MM.1S (cell line): ENCODE data around the gene FCGR3A.
"Not testable (repeated sequence)": the region's sequence is repeated elsewhere in the genome, so short reads cannot be mapped to it uniquely, and the experiment has no call there.

Experiments
- DNase-seq: peaks from one replicate; pipeline ENCODE4 v3.0.0-alpha.2; 2015
- H2AFZ ChIP-seq: fragments of 300-600 bp; sonication (generic); 2 replicates; pipeline ENCODE4 v1.6.0; 2016; ENCODE audit warnings: antibody characterized with exemption, low read length
- H3F3A ChIP-seq: fragments of 300-600 bp; sonication (generic); 2 replicates; pipeline ENCODE4 v1.6.1; 2016; ENCODE audit warnings: mild to moderate bottlenecking, antibody characterized with exemption, low read length, moderate library complexity, mixed read lengths; ENCODE audit not compliant: insufficient read depth
- H3K27ac ChIP-seq: fragments of 300-600 bp; sonication (generic); 2 replicates; pipeline ENCODE4 v1.5.1; 2016; ENCODE audit warnings: mild to moderate bottlenecking, low read length
- H3K27me3 ChIP-seq: fragments of 300-600 bp; sonication (generic); replicated peaks from 2 replicates; pipeline ENCODE4 v1.6.0; 2016; ENCODE audit warnings: low read length; ENCODE audit not compliant: insufficient read depth
- H3K36me3 ChIP-seq: fragments of 300-600 bp; sonication (generic); replicated peaks from 2 replicates; pipeline ENCODE4 v1.6.1; 2016; ENCODE audit warnings: mild to moderate bottlenecking, low read length, mixed read lengths; ENCODE audit not compliant: insufficient read depth
- H3K4me1 ChIP-seq: fragments of 300-600 bp; sonication (generic); 2 replicates; pipeline ENCODE4 v1.6.1; 2016; ENCODE audit warnings: low read length, mixed read lengths
- H3K4me2 ChIP-seq: fragments of 300-600 bp; sonication (generic); 2 replicates; pipeline ENCODE4 v1.6.0; 2016; ENCODE audit warnings: low read depth, low read length
- H3K4me3 ChIP-seq: fragments of 300-600 bp; sonication (generic); 2 replicates; pipeline ENCODE4 v1.5.1; 2016; ENCODE audit warnings: low read length, mixed read lengths
- H3K79me2 ChIP-seq: fragments of 300-600 bp; sonication (generic); 2 replicates; pipeline ENCODE4 v1.6.1; 2016; ENCODE audit warnings: mixed run types, low read length, mixed read lengths
- H3K9ac ChIP-seq: fragments of 300-600 bp; sonication (generic); 2 replicates; pipeline ENCODE4 v1.6.1; 2016; ENCODE audit warnings: low read length, mixed read lengths
- H3K9me2 ChIP-seq: fragments of 300-600 bp; sonication (generic); replicated peaks from 2 replicates; pipeline ENCODE4 v1.6.1; 2016; ENCODE audit warnings: mild to moderate bottlenecking, low read length, mixed read lengths; ENCODE audit not compliant: insufficient read depth
- H3K9me3 ChIP-seq: fragments of 300-600 bp; sonication (generic); replicated peaks from 2 replicates; pipeline ENCODE4 v1.6.1; 2016; ENCODE audit warnings: mild to moderate bottlenecking, low read length, mixed read lengths; ENCODE audit not compliant: insufficient read depth
- H4K20me1 ChIP-seq: fragments of 300-600 bp; sonication (generic); 2 replicates; pipeline ENCODE4 v1.6.1; 2016; ENCODE audit warnings: mild to moderate bottlenecking, low read length, moderate library complexity, mixed read lengths; ENCODE audit not compliant: insufficient read depth

Gene FCGR3A

DNA sequence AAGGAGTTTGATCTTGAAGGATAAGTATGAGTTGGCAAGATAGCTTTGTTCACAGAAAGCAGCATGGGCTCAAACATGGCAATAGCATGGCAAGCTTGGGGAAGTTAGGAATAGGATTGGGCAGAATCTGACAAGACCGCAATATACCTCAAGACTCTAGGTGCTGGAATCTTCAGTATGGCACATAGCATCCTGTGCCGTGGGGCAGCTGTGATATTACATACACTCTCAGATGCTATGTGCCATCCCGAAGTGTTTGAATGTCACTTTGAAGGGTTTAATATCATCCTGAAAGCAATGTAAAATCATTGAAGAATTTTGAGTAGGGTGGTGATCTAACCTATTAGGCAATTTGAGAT is 17.0 kb upstream of the FCGR3A start:
- H3K79me2 ChIP-seq, H3K9me3 ChIP-seq, H3K36me3 ChIP-seq, DNase-seq, H3F3A ChIP-seq, H3K9ac ChIP-seq, H3K27me3 ChIP-seq, H3K4me1 ChIP-seq, H3K4me2 ChIP-seq, H3K4me3 ChIP-seq, H3K27ac ChIP-seq, H4K20me1 ChIP-seq, H3K9me2 ChIP-seq: not testable (repeated sequence)
- H2AFZ ChIP-seq: peak overlapping the region; percentile 18; the same call in 1 of the 2 replicates

DNA sequence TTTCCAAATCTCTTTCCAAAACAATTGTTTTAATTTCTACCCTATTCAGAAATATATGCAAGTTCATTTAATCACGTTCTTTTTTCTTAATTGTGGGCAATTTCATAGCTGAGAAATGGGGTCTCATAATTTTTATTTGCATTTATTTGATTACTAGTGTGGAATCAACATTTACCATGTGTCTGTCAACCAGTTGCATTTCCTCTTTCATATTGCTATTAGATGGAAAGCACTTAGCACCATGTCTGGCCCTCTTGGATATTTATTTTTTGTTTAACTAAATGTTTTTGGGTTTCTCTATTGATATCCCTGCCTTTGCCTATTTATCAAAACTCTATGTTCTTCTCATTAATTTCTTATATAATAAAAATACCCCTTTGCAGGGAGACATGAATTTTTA is 13.9 kb upstream of the FCGR3A start:
- H3K9me3 ChIP-seq, H3K9ac ChIP-seq, DNase-seq, H3K27me3 ChIP-seq, H3K4me3 ChIP-seq, H3F3A ChIP-seq, H3K4me2 ChIP-seq, H3K36me3 ChIP-seq, H3K27ac ChIP-seq, H3K79me2 ChIP-seq, H3K4me1 ChIP-seq, H4K20me1 ChIP-seq, H3K9me2 ChIP-seq, H2AFZ ChIP-seq: not testable (repeated sequence)

DNA sequence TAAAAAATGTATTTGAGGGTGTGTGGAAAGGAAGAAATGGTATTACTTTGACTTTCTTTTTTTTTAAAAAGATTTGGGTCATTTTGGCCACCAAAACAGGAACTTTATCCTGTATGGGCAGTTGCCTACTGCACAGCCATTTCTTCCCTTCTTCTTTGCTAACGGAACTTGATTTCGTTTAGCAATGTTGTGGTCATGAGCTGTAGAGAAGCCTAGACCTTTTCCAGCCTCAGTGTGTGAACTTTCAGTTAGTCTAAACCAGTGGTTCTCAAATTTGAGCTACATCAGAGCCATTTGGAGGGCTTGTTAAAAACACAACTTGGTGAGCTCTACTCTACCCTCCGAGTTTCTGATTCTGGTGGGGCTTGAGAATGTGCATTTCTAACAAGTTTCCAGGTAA is 12.8 kb upstream of the FCGR3A start:
- H3F3A ChIP-seq, H3K9me3 ChIP-seq, H3K4me3 ChIP-seq, H2AFZ ChIP-seq, H4K20me1 ChIP-seq, H3K36me3 ChIP-seq, DNase-seq, H3K27me3 ChIP-seq, H3K79me2 ChIP-seq, H3K4me1 ChIP-seq, H3K27ac ChIP-seq, H3K4me2 ChIP-seq, H3K9ac ChIP-seq, H3K9me2 ChIP-seq: not testable (repeated sequence)

DNA sequence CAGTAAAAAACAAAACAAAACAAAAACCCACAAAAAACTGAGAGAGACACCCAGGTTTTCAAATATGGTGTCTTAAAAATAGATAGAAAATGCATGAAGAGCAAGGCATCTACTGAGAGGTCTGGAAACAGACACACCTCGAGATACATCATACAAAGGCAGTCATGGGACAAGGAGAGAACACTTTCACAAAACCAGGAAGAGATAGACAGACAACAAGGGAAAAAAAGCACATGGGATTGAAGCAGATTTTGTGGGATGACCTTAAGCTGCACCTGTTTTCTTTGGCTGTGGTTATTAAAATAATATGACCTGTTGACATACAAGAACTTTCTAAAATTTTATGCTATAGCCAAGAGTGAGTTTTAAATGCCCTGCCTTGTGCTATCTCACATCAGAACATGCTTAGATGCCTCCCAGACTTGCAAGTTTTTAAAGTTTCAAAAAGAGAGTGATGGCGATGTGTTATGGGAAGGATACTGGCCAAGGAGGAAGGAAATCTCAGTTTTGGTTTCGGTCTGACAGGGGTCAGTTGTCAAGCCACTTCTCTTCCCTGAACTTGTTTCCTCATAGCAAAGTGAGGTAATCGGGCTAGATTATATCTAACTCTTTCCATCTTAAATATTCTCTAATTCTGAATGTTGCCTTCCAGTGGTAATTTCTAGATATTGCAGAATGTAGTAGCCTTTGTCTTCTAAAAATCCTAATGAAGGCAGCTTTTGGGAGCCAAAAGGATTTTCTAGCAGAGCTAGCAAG is 11.5 kb upstream of the FCGR3A start:
- not testable (repeated sequence) for H3K27ac ChIP-seq, H3K9me3 ChIP-seq, H3K4me1 ChIP-seq, H4K20me1 ChIP-seq, H3K9me2 ChIP-seq, H3K36me3 ChIP-seq, H3K79me2 ChIP-seq, H3K27me3 ChIP-seq, H3F3A ChIP-seq
- H3K9ac ChIP-seq: peak overlapping the region; percentile 11; the same call in 1 of the 2 replicates
- peak; percentile 62 for DNase-seq
- peak overlapping the region; percentile 16; the same call in 1 of the 2 replicates for H3K4me3 ChIP-seq
- peak overlapping the region; percentile 74 for H2AFZ ChIP-seq
- H3K4me2 ChIP-seq: peak overlapping the region; percentile 47

DNA sequence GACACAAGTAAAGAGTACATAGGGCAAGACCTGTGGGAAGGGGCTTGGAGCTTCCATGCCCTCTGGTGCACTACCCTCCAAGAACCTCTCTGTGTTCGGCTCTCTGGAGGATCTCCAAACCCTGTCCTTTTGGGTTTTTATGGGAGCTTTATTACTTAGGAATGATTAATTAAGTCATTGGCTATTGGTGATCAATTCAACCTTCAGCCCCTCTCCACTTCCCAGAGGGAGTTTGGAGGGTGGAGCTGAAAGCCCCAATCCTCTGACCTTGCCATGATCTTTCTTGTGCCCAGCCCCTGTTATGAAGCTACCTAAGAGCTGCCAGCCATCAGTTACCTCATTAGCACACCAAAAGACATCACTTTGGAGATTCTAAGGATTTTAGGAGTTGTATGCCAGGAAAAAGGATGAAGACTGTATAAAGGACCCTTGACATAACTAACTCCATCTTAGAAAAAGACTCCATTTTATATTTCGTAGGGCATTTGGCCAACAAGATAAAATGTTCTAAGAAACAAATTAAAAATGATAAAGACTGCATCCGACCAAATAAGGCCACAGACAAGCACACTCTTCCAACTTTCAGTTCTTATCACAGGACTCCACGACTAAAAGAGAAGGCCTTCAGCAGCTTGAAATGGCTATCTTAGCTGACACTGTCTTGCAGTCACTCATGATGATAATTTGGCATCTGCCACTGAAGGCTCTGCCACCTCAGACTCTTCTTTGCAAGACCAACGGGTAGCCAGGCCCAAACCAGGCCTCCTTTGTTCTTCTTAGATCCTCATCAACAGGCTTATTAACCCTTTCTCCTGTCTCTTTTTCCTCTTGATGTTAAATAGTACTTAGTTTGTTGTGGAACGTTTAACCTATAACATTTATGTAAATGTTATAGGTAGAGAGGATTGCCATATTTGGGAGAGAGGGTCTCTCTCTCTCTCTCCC is 8.2 kb upstream of the FCGR3A start:
- not testable (repeated sequence) for H3F3A ChIP-seq, H3K27me3 ChIP-seq, H3K4me1 ChIP-seq, DNase-seq, H2AFZ ChIP-seq, H3K36me3 ChIP-seq, H3K9me3 ChIP-seq, H3K4me2 ChIP-seq, H3K9ac ChIP-seq, H3K9me2 ChIP-seq, H3K4me3 ChIP-seq, H3K79me2 ChIP-seq, H3K27ac ChIP-seq, H4K20me1 ChIP-seq

DNA sequence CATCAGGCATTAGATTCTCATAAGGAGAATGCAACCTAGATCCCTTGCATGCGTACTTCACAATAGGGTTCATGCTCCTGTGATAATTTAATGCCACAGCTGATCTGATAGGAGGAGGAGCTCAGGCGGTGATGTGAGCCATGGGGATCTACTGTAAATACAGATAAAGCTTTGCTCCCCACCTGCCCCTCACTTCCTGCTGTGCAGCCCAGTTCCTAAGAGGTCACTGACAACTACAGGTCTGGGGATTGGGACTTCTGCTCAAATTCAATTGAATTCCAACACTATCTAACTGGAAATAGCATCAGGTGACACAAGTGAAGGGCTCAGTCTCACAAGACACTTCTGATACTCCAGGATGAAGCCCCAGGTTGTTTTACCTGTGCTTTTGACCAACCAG is 7.4 kb upstream of the FCGR3A start:
- H3K4me2 ChIP-seq, H3K36me3 ChIP-seq, H3K27ac ChIP-seq: not testable (repeated sequence)

DNA sequence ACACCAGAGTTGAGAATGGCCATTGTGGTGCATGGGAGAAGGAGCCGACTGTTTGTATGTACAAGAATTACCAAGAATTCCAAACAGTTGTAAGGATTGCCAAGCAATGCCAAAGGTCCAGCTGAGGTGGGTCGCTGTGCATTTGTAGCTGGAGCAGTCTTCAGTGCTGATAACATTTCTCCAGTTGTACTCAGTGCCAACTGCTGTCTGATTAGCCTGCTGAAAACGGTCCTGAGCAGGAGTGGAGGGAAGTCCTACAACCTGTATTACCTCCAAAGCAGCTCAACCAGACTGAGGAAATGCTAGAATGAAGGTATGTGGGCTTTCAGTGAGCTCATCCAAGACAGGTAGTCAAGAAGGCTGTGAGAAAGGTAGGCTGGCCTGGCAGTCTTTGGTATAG is 6.5 kb upstream of the FCGR3A start:
- not testable (repeated sequence) for H2AFZ ChIP-seq, H3K9me2 ChIP-seq, H3K9ac ChIP-seq, H3K79me2 ChIP-seq, H3K36me3 ChIP-seq, H3K27ac ChIP-seq, H3F3A ChIP-seq, H3K4me3 ChIP-seq, H3K4me1 ChIP-seq, DNase-seq, H3K9me3 ChIP-seq, H3K27me3 ChIP-seq, H3K4me2 ChIP-seq, H4K20me1 ChIP-seq

More for the DNA sequence above, 7.4 kb upstream of the FCGR3A start:
- H3K27me3 ChIP-seq, H3K79me2 ChIP-seq, H3K9me3 ChIP-seq, H3K9me2 ChIP-seq, H4K20me1 ChIP-seq, H3K4me3 ChIP-seq, H3F3A ChIP-seq, DNase-seq, H3K9ac ChIP-seq, H2AFZ ChIP-seq, H3K4me1 ChIP-seq: not testable (repeated sequence)
